ENCODE data around the gene TNNT1.

TNNT1 gene

DNA sequence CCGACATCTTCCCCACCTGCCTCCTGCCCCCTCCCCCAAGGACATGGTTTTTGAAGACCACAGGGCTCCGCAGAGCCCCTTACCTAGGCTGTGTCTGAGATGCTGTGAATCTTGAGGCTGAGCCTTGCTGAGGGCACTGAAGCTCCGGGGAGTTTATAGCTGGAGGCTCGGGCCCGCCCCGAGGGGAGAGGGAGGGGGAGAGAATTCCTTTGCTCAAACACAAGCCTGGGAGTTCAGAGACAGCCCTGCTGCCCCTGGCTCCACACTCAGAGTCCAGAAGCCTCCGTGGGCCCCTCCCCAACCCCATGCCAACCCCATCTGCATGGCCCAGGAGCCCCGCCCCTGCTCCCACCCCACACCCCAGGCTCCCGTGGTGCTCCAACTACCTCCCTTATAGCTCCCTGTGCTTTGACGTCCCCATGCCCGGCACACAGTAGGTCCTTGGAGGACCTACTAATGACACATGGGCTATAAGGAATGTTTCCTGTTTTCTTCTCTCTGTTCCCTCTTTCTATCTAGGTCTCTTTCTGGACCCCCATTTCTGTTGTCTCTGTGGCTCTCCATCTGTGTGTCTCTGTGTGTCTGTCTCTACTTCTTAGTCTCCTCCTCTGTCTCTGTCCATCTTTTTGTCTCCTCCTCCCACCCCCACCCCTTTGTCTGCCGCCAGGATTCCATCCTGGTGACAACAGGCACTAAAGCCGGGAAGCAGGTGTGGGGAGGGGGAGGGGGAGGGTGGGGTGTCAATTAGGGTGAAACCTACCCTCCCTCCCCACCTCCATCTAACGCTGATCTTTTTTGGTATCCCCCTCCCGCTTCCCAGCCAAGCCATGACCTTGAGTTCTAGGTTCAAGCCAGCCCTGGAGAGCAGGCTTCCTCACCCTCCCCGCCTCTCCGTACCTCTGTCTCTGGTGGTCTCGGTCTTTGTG lies at the start of gene TNNT1:
TSS of gene TNNT1 (minus strand) at position 129 of the 926 bp plus-strand sequence. CDS start 2,049 bp downstream, outside the sequence.
- H3K4me3 ChIP-seq (ENCODE audit: control insufficient read depth, low read depth, low read length): no peak within 1 kb of the TSS
- TF ChIP-seq, protein P1, sequence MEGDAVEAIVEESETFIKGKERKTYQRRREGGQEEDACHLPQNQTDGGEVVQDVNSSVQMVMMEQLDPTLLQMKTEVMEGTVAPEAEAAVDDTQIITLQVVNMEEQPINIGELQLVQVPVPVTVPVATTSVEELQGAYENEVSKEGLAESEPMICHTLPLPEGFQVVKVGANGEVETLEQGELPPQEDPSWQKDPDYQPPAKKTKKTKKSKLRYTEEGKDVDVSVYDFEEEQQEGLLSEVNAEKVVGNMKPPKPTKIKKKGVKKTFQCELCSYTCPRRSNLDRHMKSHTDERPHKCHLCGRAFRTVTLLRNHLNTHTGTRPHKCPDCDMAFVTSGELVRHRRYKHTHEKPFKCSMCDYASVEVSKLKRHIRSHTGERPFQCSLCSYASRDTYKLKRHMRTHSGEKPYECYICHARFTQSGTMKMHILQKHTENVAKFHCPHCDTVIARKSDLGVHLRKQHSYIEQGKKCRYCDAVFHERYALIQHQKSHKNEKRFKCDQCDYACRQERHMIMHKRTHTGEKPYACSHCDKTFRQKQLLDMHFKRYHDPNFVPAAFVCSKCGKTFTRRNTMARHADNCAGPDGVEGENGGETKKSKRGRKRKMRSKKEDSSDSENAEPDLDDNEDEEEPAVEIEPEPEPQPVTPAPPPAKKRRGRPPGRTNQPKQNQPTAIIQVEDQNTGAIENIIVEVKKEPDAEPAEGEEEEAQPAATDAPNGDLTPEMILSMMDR (conservative IDR thresholded peaks at IDR 0.05; ENCODE audit: control insufficient read depth, insufficient read depth, low read depth, low read length): no peak
- no peak for DNase-seq (ENCODE audit: low read depth)

GRCh38 chr19:55198651-55199050 lies 49.6 kb upstream of the TNNT1 start:
- TF ChIP-seq, protein P1 (conservative IDR thresholded peaks at IDR 0.05; ENCODE audit: control insufficient read depth, insufficient read depth, low read depth, low read length): no peak
- DNase-seq (ENCODE audit: low read depth): no peak
- H3K4me3 ChIP-seq (ENCODE audit: control insufficient read depth, low read depth, low read length): no peak overlapping the region

DNA sequence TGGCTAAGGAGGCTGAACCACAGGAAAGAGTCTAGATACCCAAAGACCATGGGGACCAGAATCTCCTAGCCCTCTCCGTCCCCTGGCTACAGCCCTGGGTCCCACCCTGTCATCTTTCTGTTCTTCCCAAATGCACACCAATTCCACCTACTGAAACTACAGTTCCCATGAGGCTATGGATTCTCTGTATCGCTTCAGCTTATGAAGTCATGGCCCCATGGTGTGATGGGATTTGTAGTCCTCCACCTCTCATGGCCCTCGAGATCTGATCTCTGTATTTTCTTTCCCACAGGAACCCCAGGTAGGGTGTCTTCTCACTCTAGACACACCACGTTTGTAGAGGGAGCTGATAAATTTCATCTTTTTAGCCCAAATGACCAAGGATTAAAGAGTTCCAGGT lies 48.5 kb upstream of the TNNT1 start:
- H3K4me3 ChIP-seq (ENCODE audit: control insufficient read depth, low read depth, low read length): no peak overlapping the region
- TF ChIP-seq, protein P1 (conservative IDR thresholded peaks at IDR 0.05; ENCODE audit: control insufficient read depth, insufficient read depth, low read depth, low read length): no peak
- no peak for DNase-seq (ENCODE audit: low read depth)

DNA sequence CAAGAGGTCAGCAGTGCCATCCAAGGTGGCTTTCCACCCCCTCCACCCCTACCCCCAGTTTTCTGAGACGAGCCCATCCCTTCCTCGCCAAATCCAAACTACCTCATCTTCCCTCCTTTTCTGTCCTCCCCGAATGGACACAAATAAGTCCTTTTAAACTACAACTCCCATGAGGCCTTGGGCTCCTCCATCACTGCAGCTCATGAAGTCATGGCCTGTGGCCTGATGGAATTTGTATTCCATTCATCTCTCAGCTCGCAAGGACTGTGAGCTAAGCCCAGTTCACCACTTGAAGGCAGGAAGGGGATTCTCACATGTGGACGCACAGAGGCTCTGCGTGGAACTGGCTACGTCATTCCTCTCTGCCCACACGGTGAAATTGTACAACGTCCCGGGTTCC lies 47.8 kb upstream of the TNNT1 start:
- no peak for DNase-seq (ENCODE audit: low read depth)
- TF ChIP-seq, protein P1 (conservative IDR thresholded peaks at IDR 0.05; ENCODE audit: control insufficient read depth, insufficient read depth, low read depth, low read length): no peak
- no peak overlapping the region for H3K4me3 ChIP-seq (ENCODE audit: control insufficient read depth, low read depth, low read length)

DNA sequence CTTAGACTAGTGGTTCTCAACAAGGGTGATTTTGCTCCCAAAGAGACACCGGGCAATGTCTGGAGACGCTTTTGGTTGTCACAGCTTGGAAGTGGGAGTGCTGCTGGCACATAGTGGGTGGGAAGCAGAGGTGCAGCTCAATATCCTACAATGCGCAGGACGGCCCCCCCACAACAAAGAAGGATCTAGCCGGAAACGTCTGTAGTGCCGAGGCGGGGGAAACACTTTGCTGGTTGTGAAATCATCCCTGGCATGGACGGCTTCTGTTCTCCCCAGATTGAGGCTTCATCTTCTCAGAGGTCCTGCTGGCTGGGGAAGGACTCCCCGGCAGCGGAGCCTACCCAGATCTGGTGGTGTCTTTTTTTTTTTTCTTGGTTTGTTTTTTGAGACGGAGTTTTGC lies 44.5 kb upstream of the TNNT1 start:
- TF ChIP-seq, protein P1 (conservative IDR thresholded peaks at IDR 0.05; ENCODE audit: control insufficient read depth, insufficient read depth, low read depth, low read length): no peak
- no peak for DNase-seq (ENCODE audit: low read depth)
- H3K4me3 ChIP-seq (ENCODE audit: control insufficient read depth, low read depth, low read length): no peak overlapping the region

- peak; percentile 100 for DNase-seq (ENCODE audit: low read depth)
Measured at GRCh38 chr19:55189403-55189835, 40.4 kb upstream of the TNNT1 start.

More at GRCh38 chr19:55189403-55189835, 40.4 kb upstream of the TNNT1 start:
- TF ChIP-seq, protein P1 (conservative IDR thresholded peaks at IDR 0.05; ENCODE audit: control insufficient read depth, insufficient read depth, low read depth, low read length): no peak
- no peak overlapping the region for H3K4me3 ChIP-seq (ENCODE audit: control insufficient read depth, low read depth, low read length)
